ENCODE results near the gene TFPT. TPM values are rescaled to one million over a fixed set of nuclear protein-coding genes. Genes with fewer than 3 reads are reported as not detected.

Gene TFPT
- total RNA-seq, 4 donors from 2014 or later = 9.8 to 25.8 (median 14.0) TPM

DNA sequence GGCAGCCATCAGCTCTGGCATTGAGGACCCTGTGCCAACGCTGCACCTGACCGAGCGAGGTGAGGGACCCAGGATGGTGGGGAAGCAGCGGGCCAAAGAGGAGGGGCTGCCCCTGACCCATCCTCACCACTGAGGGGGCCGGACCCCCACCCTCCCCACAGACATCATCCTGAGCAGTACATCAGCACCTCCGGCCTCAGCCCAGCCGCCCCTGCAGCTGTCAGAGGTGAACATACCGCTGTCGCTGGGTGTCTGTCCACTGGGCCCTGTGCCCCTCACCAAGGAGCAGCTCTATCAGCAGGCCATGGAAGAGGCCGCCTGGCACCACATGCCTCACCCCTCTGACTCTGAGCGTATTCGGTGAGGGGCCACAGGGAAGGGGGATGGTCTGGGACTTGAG is 36.8 kb upstream of the TFPT start:
- Histone ChIP-seq H3K4me3 (no peak overlapping the region), H3K9me3 (no peaks in the 10 kb centered on the region), H3K4me1 (peaks cover 0 to 3% (median 0%) of the 10 kb centered on the region in 4 donors), H3K36me3 (peaks cover 0 to 75% (median 38%) of the 10 kb centered on the region in 4 donors), H3K27ac (no peak overlapping the region), H3K27me3 (no peaks in the 10 kb centered on the region)
- in situ Hi-C loops (cut with MboI; ENCODE audit: low pct_ligation_motif_present in 1 of 4, low pct_unique_long_range_greater_than_20kb in 1 of 4, low sequenced_read_pairs in 3 of 4) = no loop called here
- 96% methylated on average over 11 of the region's 12 CpGs; no CpG with 5 or more reads in 1 of the 2 donors for WGBS, 2 donors (ENCODE audit: low coverage in 1 of 2)
- no peak for DNase-seq
- TF ChIP-seq POLR2AphosphoS5 (IDR thresholded peaks at IDR 0.05) = no peak
- TF ChIP-seq POLR2A (IDR thresholded peaks at IDR 0.05) = no peak
- TF ChIP-seq, protein P1, sequence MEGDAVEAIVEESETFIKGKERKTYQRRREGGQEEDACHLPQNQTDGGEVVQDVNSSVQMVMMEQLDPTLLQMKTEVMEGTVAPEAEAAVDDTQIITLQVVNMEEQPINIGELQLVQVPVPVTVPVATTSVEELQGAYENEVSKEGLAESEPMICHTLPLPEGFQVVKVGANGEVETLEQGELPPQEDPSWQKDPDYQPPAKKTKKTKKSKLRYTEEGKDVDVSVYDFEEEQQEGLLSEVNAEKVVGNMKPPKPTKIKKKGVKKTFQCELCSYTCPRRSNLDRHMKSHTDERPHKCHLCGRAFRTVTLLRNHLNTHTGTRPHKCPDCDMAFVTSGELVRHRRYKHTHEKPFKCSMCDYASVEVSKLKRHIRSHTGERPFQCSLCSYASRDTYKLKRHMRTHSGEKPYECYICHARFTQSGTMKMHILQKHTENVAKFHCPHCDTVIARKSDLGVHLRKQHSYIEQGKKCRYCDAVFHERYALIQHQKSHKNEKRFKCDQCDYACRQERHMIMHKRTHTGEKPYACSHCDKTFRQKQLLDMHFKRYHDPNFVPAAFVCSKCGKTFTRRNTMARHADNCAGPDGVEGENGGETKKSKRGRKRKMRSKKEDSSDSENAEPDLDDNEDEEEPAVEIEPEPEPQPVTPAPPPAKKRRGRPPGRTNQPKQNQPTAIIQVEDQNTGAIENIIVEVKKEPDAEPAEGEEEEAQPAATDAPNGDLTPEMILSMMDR (IDR thresholded peaks at IDR 0.05) = no peak
- no peak for TF ChIP-seq EP300 (IDR thresholded peaks at IDR 0.05; ENCODE audit: low read depth)
- intact Hi-C loops (cut with DNase I; ENCODE audit: low total_unique reads) = no loop called here

DNA sequence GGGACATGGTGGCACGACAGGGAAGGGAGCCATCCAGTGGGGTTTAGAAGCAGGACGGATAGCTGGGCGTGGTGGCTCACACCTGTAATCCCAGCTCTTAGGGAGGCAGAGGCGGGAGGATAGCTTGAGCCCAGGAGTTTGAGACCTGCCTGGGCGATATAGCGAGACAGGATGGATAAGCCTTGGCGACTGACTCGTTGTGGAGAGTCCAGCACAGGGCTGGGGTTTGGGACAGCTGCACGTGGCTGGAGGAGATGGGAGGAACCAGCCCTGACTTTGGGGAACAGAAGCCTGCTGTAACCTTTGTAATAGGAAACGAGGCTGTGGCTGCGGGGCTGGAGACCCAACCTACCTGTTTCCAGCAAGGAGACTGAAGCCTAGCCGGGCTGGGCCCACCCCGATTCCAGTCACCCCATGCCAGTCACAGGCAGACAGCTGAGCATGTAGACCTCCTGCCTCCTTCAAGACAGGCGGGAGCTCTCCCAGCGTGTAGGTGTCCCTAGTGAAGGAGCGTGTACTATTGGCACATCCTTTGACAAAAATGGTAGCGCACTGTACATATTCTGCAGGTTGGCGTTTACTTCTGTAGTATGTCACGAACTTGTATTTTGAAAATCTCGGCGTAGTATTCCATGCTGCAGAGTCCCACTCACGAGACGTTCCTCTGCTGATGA is 36.0 kb upstream of the TFPT start:
- Histone ChIP-seq H3K9me3 (no peaks in the 10 kb centered on the region), H3K27ac (no peak overlapping the region), H3K4me3 (no peak overlapping the region), H3K36me3 (peaks cover 0 to 74% (median 38%) of the 10 kb centered on the region in 4 donors), H3K4me1 (peaks cover 0 to 3% (median 0%) of the 10 kb centered on the region in 4 donors), H3K27me3 (no peaks in the 10 kb centered on the region)
- DNase-seq = no peak
- in situ Hi-C loops (cut with MboI; ENCODE audit: low pct_ligation_motif_present in 1 of 4, low pct_unique_long_range_greater_than_20kb in 1 of 4, low sequenced_read_pairs in 3 of 4) (no loop called here), intact Hi-C loops (cut with DNase I; ENCODE audit: low total_unique reads) (no loop called here)
- TF ChIP-seq POLR2A (IDR thresholded peaks at IDR 0.05) (no peak), EP300 (IDR thresholded peaks at IDR 0.05; ENCODE audit: low read depth) (no peak), POLR2AphosphoS5 (IDR thresholded peaks at IDR 0.05) (no peak)
- TF ChIP-seq, protein P1 (IDR thresholded peaks at IDR 0.05) = no peak
- 86% methylated on average over 23 of the region's 23 CpGs; no CpG with 5 or more reads in 1 of the 2 donors for WGBS, 2 donors (ENCODE audit: low coverage in 1 of 2)

DNA sequence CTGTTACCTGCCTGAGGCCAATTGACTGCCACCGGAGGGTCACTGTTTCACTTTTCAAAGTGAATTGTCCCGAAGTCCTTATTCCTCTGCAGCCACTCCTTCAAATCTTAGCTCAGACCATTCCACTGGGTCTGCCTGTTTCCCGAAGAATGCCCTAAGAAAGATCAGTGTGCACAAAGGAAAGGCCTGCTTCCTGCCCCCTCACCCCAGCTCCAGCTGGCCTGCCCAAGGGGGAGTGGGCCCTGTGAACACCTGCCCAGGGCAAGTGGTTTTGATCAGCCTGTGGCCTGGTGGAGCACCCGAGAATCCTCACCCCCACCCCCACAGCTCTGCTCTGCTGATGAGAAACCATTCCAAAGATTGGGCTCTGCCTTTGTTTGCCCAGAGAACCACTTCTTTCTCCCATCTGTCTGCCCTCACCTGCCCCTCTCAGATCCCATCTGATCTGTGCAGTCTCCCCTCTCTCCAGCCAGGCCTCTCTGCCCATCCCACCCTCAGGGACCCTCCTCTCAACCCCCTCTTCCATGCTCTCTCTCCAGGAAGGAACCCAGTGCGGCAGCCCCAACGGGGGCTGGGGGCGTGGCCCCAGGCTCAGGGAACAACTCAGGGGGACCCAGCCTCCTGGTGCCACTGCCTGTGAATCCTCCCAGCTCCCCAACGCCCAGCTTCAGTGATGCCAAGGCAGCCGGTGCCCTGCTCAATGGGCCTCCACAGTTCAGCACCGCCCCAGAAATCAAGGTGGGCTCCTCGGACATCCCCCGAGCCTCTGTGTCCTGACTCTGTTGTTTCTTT is 33.8 kb upstream of the TFPT start:
- no peak overlapping the region for H3K4me3 ChIP-seq
- in situ Hi-C loops (cut with MboI; ENCODE audit: low pct_ligation_motif_present in 1 of 4, low pct_unique_long_range_greater_than_20kb in 1 of 4, low sequenced_read_pairs in 3 of 4) (no loop called here), intact Hi-C loops (cut with DNase I; ENCODE audit: low total_unique reads) (no loop called here)
- WGBS, 2 donors (ENCODE audit: low coverage in 1 of 2) = 87 to 100% methylated on average over 1 to 12 of the region's 12 CpGs
- peaks cover 4 to 73% (median 37%) of the 10 kb centered on the region in 4 donors for H3K36me3 ChIP-seq
- DNase-seq = no peak
- no peaks in the 10 kb centered on the region for H3K9me3 ChIP-seq
- TF ChIP-seq POLR2AphosphoS5 (IDR thresholded peaks at IDR 0.05) (no peak), POLR2A (IDR thresholded peaks at IDR 0.05) (no peak), EP300 (IDR thresholded peaks at IDR 0.05; ENCODE audit: low read depth) (no peak)
- TF ChIP-seq, protein P1 (IDR thresholded peaks at IDR 0.05) = no peak
- H3K27me3 ChIP-seq = no peaks in the 10 kb centered on the region
- no peak overlapping the region for H3K27ac ChIP-seq
- H3K4me1 ChIP-seq = peaks cover 0 to 3% (median 0%) of the 10 kb centered on the region in 4 donors

DNA sequence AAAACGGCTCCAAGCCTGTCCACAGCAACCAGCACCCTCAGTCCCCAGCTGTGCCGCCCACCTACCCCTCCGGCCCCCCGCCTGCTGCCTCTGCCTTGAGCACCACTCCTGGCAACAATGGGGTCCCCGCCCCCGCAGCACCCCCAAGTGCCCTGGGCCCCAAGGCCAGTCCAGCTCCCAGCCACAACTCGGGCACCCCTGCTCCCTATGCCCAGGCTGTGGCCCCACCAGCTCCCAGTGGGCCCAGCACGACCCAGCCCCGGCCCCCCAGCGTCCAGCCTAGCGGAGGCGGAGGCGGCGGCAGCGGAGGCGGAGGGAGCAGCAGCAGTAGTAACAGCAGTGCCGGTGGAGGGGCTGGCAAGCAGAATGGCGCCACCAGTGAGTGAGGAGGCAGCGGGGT is 32.7 kb upstream of the TFPT start:
- H3K4me3 ChIP-seq = no peak overlapping the region
- in situ Hi-C loops (cut with MboI; ENCODE audit: low pct_ligation_motif_present in 1 of 4, low pct_unique_long_range_greater_than_20kb in 1 of 4, low sequenced_read_pairs in 3 of 4) (no loop called here), intact Hi-C loops (cut with DNase I; ENCODE audit: low total_unique reads) (no loop called here)
- no peaks in the 10 kb centered on the region for H3K4me1 ChIP-seq
- H3K9me3 ChIP-seq = no peaks in the 10 kb centered on the region
- no peak overlapping the region for H3K27ac ChIP-seq
- WGBS, 2 donors (ENCODE audit: low coverage in 1 of 2) = 83% methylated on average over 18 of the region's 19 CpGs; no CpG with 5 or more reads in 1 of the 2 donors
- TF ChIP-seq, protein P1 (IDR thresholded peaks at IDR 0.05) = no peak
- no peak for TF ChIP-seq POLR2A (IDR thresholded peaks at IDR 0.05)
- TF ChIP-seq POLR2AphosphoS5 (IDR thresholded peaks at IDR 0.05) = no peak
- TF ChIP-seq EP300 (IDR thresholded peaks at IDR 0.05; ENCODE audit: low read depth) = no peak
- H3K27me3 ChIP-seq = no peaks in the 10 kb centered on the region
- H3K36me3 ChIP-seq = peaks cover 4 to 73% (median 38%) of the 10 kb centered on the region in 4 donors
- DNase-seq = no peak

Measured in transverse colon (tissue), 4 donors.